HuH-7.5 (cell line): ENCODE results near the gene HNRNPA1.
"Not testable (repeated sequence)": the region's sequence is repeated elsewhere in the genome, so short reads cannot be mapped to it uniquely, and the experiment has no call there.

ENCODE experiments used
- DNase-seq: peaks from one replicate; pipeline ENCODE4 v3.0.0; 2011; ENCODE audit warnings: low spot score

The HNRNPA1 gene

DNA sequence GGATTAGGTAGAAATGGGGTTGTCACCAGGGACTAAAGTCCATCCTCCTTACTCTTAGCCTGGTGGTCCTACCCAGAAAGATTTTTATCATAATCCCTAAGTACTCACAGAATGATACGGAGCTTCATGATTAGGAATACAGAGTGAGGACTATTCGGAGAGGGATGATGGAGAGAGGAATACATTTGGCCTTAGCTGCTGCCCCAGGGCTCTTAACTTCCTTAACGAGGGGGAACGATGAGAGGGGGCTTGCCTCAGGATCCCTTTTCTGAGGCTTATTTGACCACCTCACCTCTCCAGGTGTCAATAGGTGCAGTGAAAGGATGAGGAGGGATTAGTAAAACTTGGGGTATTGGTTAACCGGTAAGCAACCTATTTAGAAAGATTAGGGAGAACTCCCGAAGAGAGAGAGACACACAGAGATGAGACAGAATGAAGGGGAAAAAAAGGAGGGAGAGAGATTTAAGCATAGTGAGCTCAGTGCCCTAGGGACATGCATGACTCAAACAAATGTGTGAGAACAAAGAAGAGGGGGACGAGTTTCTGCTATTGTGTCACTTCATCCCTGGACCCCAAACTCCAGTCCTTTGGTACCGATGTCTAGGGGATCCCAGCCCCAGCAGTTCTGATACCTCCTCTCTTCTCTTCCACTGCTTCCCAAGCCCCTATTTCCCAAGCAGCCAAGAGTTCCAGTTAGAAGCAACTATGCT is 19.1 kb downstream of the HNRNPA1 start:
- DNase-seq: no peak

DNA sequence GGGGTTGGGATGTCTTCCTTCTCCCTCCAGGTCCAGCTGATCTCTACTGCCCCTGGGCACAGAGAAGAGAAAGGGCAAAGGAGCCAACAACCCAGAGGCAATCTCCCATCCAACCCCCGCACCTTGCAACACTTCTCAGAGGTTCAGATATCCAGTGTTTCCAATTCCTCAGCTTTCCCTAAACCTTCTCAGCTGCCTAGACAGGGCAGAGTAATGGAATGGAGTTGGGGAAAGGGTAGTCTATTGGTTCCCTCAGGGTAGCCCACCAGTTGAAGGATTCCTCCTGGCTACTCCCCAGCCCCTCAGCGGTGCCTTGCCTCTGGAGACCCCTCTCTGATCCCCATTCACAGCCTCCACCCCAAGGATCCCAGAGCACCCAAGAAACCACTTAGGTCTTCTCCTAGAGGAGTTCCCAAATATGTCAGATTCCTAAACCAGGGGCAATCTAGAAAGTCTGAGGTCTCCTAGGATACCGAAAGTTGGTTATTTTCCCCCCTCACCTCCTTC is 19.8 kb downstream of the HNRNPA1 start:
- no peak for DNase-seq

DNA sequence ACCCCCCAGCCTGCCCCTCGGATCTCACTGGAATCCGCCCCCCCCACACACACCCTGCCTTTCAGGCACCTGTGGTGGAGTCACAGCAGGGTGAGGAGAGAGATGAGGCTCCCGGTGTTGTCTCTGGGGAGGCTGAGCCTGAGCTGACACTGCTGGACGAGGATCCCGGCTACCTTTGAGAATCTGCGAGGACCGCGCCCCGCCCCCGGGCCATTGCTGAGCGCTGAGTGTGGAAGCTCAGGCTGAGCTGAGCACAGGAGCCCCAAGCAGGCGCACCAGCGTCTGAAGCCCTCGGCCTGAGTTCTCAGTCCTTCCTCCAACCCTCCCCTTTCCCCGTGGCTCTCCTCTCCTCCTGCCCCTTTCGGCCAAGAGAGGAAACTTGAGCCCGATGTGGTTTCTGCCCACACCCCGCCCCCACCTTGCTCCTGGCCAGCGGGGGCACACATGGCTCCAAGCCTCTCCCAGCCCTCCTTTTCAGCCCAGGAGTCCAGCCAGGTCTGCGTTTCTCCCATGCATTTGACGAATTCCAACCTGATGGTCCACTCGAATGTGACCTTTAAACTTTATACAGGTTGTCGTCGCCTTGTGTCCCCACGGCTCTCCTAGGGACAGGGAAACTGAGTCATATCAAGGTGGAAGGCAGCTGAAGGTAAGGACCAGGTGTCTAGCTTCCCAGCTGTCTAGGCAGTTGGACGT is 20.4 kb downstream of the HNRNPA1 start, which contains the start of gene NFE2:
Gene NFE2, minus strand, starts transcription at position 284 of the 696 bp plus-strand sequence. CDS start 5,767 bp downstream, outside the sequence.
- DNase-seq: peak; percentile 61

DNA sequence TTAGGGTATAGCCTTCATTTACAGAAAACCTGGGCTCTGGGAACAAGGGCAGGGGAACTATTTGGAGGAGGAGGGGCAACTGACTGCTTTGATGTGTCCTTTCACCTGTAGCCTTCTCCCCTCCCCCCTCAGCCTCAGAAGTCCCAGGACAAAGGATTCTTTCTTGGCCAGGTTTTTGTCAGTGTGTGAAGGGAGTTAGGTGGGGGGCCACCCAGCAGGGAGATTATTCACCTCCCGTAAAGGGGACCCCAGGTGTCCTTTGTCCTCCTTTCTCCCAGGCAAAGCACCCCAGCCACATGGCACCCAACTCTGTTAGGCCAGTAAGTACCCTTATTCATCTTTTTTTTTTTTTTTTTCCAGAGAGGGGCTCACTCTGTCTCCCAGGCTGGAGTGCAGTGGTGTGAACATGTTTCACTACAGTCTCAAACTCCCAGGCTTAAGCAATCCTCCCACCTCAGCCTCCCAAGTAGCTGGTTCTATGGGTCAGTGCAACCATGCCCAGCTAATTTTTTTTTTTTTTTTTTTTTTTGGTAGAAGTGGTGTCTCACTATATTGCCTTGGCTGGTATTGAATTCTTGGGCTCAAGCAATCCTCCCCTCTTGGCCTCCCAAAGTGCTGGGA is 21.0 kb downstream of the HNRNPA1 start:
- DNase-seq: no peak

DNA sequence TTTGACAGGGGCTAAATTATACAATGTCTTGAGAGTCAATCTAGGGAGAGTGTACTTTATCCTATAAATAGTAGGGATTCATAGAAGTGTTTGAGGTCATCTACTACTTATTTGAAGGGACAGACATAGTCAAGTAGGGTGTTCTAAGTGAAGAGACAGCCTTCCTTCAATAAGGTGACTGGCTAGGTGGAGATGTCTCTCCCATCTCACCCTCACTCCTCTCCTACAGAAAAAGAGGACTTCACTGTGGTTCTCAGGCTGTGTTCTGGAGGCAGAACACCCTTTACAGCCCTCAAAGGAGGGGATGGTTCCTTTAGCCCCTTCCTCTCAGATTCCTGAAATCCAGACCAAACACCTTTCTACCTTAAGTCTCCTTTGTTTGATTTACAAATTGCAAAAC is 23.1 kb downstream of the HNRNPA1 start:
- no peak for DNase-seq

DNA sequence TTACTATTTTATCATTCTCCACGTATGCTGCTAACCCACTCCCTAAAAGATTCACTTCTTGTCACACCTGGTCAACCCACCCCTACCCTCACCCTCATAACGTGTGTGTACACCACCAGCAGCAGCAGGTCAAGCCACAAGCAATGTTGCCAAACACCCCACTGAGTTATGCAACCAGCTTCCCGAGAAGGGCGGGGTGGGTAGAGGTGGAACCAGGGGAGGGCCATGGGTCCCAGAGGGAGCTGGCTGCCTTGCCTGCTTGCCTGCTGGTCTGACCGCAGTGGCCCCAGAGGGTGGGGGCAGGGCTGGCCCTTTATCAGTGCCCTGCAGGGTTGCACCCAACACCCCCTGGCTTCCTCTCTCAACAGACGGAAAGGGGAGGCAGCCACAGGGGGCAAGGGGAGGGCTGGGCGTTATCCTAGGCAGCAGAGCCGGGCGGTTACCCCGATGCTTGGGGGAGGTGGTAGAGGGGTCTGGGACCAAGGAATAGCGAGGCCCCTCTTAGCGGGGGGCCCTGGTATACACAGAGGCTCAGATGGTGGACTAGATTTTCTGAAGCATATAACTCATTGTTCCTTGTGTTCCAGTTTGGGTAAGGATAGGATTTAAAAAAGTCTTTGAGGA is 23.8 kb downstream of the HNRNPA1 start:
- peak; percentile 83 for DNase-seq

DNA sequence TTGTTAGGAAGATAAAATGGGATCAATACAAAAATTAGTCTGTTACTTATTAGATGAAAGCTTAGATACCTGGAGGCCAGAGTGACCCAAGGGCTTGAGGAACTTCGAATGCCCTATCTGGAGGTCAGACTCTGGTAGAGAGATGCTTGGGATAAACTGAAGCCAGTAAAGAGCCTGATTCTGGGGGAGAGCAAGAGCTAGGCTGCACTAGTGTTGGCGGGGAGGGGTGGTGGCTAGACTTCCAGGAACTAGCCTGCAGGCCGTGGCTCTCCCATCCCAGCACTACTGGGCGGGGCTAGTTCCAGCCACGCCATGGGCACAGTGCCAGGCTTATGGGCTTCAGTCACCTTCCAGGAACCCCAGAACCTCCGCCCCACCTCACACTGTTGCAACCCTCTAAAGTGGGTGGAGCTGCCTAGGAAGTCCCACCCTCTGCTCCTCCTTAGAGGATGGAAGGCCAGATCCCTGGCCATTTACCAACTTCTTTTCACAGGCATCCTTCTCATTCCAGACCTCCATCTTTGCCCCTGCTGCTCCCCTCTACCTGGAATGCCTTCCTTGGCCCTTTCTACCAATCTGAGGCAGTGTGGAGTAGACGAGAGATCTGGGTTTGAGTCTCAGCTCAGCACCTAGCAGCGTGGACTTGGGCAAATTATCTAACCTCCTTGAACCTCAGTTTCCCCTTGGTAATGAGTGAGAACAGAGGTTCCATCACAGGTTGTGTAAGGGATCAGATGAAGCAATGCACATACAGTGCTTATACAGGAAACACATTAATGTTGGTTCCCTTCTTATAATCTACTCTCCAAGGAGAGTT is 26.6 kb downstream of the HNRNPA1 start:
- DNase-seq: no peak

DNA sequence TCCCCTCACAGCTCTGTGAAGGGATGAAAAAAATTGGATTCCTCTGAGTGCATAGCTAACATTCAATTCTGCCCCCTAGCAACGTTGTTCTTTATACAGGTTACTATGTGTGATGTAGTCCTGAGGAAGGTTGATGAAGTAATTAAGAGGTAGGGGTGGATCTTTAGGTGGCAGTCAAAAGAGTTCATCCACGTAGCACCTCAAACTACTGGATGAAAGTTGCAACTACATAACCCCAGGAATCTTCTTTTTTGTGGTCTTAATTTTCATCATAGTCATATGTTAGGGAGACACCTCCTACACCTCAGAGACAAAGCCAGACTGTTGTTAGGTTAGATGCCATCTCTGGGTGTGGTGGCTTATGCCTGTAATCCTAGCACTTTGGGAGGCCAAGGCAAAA is 30.5 kb downstream of the HNRNPA1 start:
- DNase-seq: no peak

DNA sequence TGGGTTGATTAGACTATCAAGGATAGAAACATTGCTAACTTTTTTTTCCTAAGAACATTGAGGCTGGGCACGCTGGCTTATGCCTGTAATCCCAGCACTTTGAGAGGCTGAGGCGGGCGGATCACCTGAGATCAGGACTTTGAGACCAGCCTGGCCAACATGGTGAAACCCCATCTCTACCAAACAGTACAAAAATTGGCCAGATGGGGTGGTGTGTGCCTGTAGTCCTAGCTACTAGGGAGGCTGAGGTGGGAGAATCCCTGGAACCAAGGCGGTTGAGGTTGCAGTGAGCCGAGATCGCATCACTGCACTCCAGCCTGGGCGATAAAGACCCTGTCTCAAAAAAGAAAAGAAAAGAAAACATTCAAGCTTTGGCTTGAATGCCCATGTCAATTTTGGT is 31.8 kb downstream of the HNRNPA1 start:
- not testable (repeated sequence) for DNase-seq

DNA sequence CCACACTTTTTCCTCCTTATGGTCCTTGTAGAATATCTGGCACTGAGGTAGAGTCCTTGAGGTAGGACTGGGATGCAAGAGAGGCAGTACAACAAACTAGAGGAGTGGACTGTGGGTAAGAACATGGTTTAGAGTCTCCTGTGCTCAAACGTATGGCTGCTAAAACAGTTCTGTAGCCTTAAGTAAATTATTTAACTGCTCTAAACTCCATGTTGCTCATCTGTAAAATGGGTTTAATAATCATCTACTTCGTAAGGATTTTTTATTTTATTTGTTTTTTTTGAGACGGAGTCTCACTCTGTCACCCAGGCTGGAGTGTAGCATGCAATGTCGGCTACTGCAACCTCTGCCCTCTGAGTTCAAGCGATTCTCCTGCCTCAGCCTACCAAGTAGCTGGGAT is 40.8 kb downstream of the HNRNPA1 start:
- DNase-seq: no peak

DNA sequence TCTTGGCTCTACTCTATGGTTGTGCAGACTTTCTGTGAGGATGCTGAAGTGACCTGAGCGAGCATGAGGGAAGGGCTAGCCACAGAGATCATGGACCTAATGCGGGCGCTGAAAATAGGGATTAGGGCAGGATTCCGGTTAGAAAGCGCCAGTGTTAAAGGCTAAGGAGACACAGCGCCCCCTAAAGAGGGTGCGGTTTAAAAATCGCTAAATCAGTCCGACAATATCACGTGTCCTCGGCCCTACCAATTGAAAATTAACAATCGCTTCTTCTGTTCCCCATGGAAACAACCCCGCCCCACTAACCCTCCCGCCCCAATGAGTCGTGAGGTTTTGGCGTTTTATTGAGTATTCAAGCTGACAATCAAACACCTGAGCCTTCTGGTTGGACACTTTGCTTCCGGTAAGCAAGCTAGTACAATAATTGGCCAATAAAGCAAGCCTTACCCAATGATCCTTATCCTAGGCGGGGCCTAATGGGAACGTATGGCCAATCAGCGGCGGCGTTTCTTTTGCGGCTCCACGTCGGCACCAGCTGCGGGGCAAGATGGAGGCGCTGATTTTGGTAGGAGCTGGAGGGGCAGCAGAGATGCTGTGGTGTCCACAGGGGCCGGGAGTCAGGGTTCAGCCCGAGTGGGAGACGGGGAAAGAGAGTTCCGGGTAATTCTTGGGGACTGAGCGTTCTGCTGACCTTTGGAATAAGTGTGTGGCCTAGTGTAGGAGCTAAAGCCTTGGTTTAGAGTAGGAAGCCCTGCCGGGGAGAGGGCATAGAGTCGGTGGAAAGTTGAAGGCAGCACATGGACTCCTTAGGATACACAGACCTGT is 44.3 kb downstream of the HNRNPA1 start, which contains the start of gene COPZ1:
Gene COPZ1, plus strand, starts transcription at position 515 of the 825 bp plus-strand sequence. Its CDS starts 33 bp downstream, at position 548.
- DNase-seq: peak; percentile 83

DNA sequence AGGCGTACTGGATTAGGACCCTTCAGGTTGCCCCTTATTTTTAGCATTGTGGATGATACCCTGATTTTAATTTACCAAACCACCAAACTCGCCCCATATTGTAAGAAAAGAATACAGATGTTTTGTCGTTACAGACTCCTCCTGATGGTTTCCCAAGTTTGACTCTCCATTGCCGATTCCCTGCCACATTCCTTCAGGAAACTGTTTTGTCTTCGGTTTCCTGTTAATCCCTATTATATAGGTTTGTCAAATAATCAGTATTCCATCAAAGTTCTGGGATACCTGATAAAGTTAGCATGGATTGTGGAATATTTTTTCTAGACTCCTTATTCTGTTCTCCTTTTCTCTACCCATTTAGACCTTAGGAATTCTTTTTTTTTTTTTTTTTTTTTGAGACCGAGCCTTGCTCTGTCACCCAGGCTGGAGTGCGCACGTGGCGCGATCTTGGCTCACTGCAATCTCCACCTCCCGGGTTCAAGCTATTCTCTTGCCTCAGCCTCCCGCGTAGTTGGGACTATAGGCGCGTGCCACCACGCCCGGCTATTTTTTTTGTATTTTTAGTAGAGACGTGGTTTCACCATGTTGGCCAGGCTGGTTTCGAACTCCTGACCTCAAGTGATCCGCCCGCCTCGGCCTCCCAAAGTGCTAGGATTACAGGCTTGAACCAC is 45.0 kb downstream of the HNRNPA1 start:
- not testable (repeated sequence) for DNase-seq

DNA sequence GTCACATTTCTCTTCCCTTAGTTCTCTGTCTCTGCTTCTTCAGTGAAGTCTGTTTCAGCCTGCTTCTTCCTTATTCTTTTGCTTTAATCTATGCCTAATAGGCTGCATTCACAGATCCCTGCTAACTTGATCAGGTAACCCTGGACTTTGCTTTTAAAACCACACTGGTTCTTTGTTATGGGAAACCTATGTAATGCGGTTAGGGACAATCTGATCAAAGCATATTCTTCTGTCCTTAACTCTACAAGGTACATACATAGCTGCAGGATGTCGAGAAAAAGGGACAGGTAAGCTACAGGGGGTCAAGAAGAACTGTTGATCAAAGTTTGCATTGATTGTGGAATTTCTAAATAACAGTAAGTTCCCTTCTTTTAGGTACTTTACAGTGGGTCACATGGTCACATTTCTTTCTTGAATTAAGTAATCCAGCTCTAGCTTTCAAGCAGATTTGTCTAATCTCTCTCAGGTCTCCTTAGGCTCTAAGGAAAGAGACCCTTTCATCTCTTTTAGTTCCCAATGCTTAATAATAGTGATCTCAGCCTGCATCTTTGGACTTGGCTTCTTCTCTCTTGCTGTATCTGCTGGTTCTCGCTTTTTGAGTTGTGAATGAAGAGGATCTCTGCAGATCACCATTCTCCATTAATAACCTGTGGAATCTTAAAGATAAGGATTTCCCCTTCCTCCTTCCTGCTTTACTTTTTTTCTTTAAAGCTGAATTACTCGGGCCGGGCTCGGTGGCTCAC is 48.2 kb downstream of the HNRNPA1 start:
- DNase-seq: no peak

DNA sequence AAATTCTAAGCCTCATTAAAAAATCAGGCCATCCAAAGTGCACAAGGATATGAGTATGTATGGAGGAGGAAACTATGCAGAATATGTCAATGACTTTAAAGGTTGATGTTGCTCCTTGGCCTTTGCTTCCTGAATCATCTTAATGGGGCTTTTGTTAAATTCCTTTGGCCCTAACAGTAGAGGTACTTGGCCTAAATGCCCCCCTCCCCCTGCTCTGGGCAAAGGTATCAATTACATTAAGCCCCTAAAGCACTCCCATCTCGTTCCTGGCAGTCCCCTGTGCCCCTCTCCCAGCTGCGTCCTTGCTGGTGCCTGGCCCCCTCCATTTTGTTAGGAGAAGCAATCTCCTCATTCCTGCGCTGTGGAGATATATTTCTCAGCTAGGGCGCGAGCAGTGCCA is 49.2 kb downstream of the HNRNPA1 start:
- no peak for DNase-seq

DNA sequence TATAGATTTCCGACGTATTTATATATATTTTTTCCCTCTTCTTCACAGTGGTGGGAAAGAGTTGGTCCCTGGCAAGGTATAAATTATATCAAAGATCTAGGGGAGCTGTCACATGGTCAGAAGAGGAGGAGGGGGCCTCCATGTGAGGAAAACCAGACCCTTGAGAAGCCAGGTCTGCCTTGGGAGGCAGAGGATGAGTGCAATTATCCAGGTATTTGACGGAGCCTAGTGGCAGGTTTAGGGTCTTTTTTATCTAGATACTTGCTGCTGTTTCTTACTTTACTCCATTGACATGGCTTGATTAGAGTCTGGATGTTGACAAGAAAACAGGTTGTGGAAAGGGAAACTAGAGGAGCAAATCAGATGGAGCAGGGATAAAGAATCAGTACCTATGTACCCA is 49.9 kb downstream of the HNRNPA1 start:
- no peak for DNase-seq

DNA sequence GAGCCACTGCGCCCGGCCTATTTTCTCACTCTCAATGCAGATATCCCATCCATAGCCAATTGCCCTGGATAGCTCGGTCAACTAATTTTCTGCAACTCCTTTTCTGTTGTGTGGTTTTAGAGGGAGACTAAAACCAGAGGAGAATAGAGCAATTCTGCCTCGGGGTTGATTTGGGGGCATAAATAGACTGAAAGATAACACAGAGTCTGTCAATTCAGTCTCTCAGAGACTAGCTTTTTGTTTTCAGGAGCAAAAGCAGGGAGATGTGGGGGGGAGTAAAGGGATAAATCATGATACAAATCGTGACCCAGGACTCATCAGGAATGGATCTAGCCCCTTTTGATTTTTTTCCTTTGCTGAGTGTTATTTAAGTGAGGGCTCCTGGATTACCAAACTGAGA is 50.9 kb downstream of the HNRNPA1 start:
- no peak for DNase-seq

DNA sequence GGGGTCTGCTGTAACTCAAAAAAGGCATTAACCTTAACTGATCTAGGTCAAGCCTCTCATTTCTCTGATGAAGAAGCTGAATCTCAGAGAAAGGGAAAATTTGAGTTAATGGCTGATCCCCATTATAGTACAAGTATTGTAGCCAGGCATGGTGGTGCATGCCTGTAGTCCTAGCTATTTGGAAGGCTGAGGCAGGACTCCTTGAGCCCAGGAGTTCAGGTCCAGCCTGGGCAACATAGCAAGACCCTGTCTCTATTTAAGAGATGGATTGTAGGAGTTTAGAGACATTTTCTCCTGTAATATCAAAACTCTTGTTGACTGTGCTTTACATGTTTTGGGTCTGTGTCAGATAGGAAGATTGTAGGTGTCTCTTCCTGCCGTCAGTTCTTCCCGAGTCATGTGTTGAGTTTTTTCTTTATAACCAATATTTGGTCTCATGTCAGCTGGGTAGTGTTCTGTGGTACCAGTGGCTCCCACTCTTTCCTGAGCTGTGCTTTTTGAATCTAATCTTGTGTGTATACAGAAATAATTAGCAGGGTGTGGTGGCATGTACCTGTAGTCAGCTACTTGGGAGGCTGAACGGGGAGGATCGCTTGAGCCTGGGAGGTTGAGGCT is 53.0 kb downstream of the HNRNPA1 start:
- DNase-seq: no peak
